ENCODE data around the gene CSRNP3. TPM values are rescaled to one million over a fixed set of nuclear protein-coding genes. Genes with fewer than 3 reads are reported as not detected.

The CSRNP3 gene
- total RNA-seq, 1 donor: 2.6 TPM

DNA sequence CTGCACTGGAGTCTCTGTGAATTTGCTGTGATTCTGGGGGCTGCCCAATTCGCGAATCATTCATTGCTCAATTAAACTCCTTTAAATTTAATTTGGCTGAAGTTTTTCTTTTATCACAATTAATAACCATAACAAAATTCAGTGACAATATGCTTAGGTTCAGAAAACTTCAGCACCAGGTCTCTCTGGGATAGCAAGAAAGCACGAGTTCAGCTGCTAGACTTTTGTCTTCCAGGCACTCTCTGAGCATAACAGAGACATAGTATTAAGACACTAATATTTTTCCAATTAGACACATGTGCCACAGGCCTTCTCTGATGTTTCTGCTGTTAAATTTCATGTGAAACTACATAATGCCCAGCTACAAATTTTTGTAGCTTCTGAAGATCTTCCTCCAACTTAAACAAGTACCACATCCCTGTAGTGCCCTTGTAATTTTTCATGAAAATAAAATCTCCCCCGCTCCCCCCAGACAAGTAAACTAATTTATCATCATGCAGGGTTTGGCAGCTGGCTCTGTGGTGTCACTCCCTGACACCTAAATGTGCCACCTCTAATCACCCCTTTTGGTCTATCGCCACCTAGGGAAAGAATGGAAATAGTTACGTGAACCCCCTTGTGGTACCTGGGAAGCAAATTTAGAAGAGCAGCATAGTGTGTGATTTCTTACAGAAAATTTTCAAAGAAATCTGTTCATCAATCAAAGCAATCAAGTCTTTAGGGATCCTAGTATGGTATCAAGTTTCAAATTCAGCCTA is 94.1 kb downstream of the CSRNP3 start:
- no peak for TF ChIP-seq CTCF (IDR thresholded peaks at IDR 0.05; ENCODE audit: insufficient read depth, low read depth, low read length)
- no peak for DNase-seq (ENCODE audit: low read depth)

DNA sequence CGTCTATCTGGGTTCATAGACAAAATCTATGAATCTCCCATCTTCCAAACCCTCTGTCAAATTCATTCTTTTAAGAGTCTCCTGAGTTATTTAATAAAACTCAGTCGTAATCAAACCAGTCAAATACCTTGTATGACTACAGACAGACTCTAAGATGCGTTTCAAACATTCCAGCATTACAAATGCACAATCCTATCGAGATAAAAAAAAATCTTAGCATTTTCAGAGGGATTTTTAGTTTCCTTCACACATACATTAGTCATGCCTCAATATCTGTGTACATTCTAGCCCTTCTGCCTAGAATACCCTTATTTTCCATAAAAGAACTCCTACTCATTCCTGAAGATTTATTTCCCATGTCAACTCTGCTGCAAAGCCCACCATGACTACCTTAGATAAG is 96.5 kb downstream of the CSRNP3 start:
- no peak for TF ChIP-seq CTCF (IDR thresholded peaks at IDR 0.05; ENCODE audit: insufficient read depth, low read depth, low read length)
- DNase-seq (ENCODE audit: low read depth): no peak
- no peak overlapping the region for H3K4me3 ChIP-seq (ENCODE audit: low read depth, low read length)

More for the DNA sequence above, 94.1 kb downstream of the CSRNP3 start:
- H3K4me3 ChIP-seq (ENCODE audit: low read depth, low read length): no peak overlapping the region

- TF ChIP-seq CTCF (IDR thresholded peaks at IDR 0.05; ENCODE audit: insufficient read depth, low read depth, low read length): no peak
- no peak for DNase-seq (ENCODE audit: low read depth)
- no peak overlapping the region for H3K4me3 ChIP-seq (ENCODE audit: low read depth, low read length)
Observed at GRCh38 chr2:165567273-165567672, 97.8 kb downstream of the CSRNP3 start.

DNA sequence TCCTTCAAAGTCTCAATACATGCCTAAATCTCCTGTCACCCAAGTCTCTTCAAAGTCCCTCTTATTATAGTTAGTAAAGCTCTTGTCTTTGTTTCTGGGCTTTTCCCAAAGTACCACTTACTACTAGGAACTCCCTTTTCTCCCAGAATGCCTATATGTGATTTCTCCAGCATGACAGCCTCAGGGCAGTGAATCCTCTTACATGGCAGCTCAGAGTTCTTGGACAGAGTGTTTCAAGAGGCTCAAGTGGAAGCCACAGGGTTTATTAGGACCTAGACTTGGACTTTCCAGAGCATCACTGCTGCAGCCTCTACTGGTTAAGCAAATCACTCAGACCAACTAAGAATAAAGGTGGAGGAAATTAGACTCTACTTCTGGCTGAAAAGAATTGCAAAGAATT is 98.9 kb downstream of the CSRNP3 start:
- H3K4me3 ChIP-seq (ENCODE audit: low read depth, low read length): no peak overlapping the region
- DNase-seq (ENCODE audit: low read depth): no peak
- no peak for TF ChIP-seq CTCF (IDR thresholded peaks at IDR 0.05; ENCODE audit: insufficient read depth, low read depth, low read length)

- DNase-seq (ENCODE audit: low read depth): no peak
- no peak for TF ChIP-seq CTCF (IDR thresholded peaks at IDR 0.05; ENCODE audit: insufficient read depth, low read depth, low read length)
- H3K4me3 ChIP-seq (ENCODE audit: low read depth, low read length): no peak overlapping the region
Observed at GRCh38 chr2:165571477-165571876, 102.0 kb downstream of the CSRNP3 start.

DNA sequence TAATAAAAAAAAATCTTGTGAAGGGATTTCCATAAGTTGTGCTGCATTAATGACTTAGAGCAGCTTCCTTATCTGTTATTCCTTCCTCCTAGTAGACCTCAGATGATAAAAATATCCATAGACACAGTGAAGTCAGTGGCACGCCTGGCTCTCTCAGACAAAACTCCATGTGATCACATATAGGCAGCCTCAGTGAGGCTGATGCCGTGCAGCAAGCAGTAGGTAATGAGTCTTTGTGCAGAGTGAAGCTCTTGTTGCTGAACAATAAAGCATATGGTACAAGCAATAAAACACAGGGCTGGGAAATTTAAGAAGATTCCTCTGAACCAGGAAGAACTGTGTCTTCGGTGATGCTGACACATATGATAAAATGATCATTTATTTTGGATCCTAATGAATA is 102.7 kb downstream of the CSRNP3 start:
- DNase-seq (ENCODE audit: low read depth): no peak
- no peak for TF ChIP-seq CTCF (IDR thresholded peaks at IDR 0.05; ENCODE audit: insufficient read depth, low read depth, low read length)
- no peak overlapping the region for H3K4me3 ChIP-seq (ENCODE audit: low read depth, low read length)
